NT2/D1 (cell line): ENCODE measurements around the gene TRAPPC6A.

Source experiments
- SUZ12 ChIP-seq: IDR thresholded peaks from 2 replicates; pipeline ENCODE4 v1.6.1; 2011; ENCODE audit not compliant: insufficient read length, insufficient read depth; ENCODE audit errors: extremely low read depth
- YY1 ChIP-seq: IDR thresholded peaks from 2 replicates; pipeline ENCODE4 v1.6.1; 2011; ENCODE audit not compliant: insufficient read length, insufficient read depth
- ZNF274 ChIP-seq: IDR thresholded peaks from 2 replicates; pipeline ENCODE4 v1.6.1; 2011; ENCODE audit warnings: mild to moderate bottlenecking, low read depth, low read length

DNA sequence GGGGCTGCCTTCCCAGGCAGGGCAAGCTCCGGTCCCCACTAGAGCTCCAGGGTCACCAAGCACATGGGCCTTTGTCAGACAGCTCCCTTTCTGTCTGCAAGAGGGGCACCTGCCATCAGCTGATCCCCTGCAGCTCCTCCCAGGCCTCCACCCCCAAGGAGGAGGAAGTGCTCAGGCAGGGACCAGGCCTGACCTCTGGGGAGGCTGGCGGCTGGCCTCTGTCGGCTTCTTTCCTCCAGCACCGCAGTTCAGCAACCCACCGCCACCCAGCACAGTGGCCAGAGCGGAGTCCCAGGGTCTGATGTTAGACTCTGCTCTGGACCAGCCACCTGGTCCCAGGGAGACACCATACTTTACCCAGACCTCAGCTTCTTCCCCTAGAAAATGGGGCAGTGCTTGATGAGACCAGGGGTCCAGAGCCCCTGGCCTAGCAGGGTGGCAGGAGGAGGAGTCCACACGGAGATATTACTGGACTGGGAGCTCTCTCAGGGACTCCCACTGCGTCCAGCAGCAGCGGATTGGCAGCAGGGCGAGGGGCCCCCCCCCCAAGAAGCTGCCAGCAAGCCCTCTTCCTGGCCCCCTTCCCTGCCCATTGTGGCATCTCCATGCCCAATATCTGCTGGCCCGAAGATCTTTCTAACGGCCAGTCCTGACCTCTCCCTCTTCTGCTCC lies 41.4 kb downstream of the TRAPPC6A start:
- TF ChIP-seq YY1 (no peak), SUZ12 (no peak), ZNF274 (no peak)
